DND-41 (cell line): ENCODE measurements around the gene OSBPL5.

Experiments used
- ATAC-seq: fragments of 200-7000 bp; cut with Tn5 transposase; 3 replicates; pipeline ENCODE4 v1.9.1; 2021; ENCODE audit warnings: low read depth; ENCODE audit not compliant: insufficient read depth
- DNase-seq: peaks from one replicate; pipeline ENCODE4 v3.0.0-alpha.2; 2020
- H2AFZ ChIP-seq: 2 replicates; pipeline ENCODE4 v1.6.0; 2012; ENCODE audit warnings: low read depth, low read length
- H3K27ac ChIP-seq: 2 replicates; pipeline ENCODE4 v1.5.1; 2012; ENCODE audit warnings: low read length, inconsistent platforms
- H3K27me3 ChIP-seq: fragments of 200-600 bp; sonication (generic); 2 replicates; pipeline ENCODE4 v1.6.0; 2012; ENCODE audit warnings: low read length, mild to moderate bottlenecking, inconsistent platforms; ENCODE audit not compliant: insufficient read depth, poor library complexity
- H3K36me3 ChIP-seq: 2 replicates; pipeline ENCODE4 v1.5.1; 2012; ENCODE audit warnings: low read length, inconsistent platforms; ENCODE audit not compliant: insufficient read depth
- H3K4me1 ChIP-seq: 2 replicates; pipeline ENCODE4 v1.5.1; 2012; ENCODE audit warnings: mild to moderate bottlenecking, low read length; ENCODE audit not compliant: insufficient read depth
- H3K4me2 ChIP-seq: 2 replicates; pipeline ENCODE4 v1.6.0; 2012; ENCODE audit warnings: mild to moderate bottlenecking, moderate library complexity, low read length, inconsistent platforms; ENCODE audit not compliant: insufficient read depth
- H3K4me3 ChIP-seq, 2 experiments: fragments of 200-600 bp in 1 of 2; shearing (Covaris generic) in 1 of 2; 2 replicates each; pipeline ENCODE4 v1.5.1; 2012 to 2016; ENCODE audit warnings: inconsistent platforms in 2 of 2, low read length in 2 of 2, mild to moderate bottlenecking in 2 of 2, low read depth in 1 of 2, moderate library complexity in 1 of 2
- H3K79me2 ChIP-seq: 2 replicates; pipeline ENCODE4 v1.6.0; 2012; ENCODE audit warnings: low read length, inconsistent platforms; ENCODE audit not compliant: insufficient read depth
- H3K9ac ChIP-seq: 2 replicates; pipeline ENCODE4 v1.6.0; 2012; ENCODE audit warnings: low read depth, mild to moderate bottlenecking, inconsistent platforms, low read length, moderate library complexity
- H3K9me3 ChIP-seq: 2 replicates; pipeline ENCODE4 v1.5.1; 2012; ENCODE audit warnings: low read length, moderate library complexity, mild to moderate bottlenecking, inconsistent platforms; ENCODE audit not compliant: insufficient read depth, severe bottlenecking
- H4K20me1 ChIP-seq: 2 replicates; pipeline ENCODE4 v1.6.0; 2012; ENCODE audit warnings: low read length; ENCODE audit not compliant: insufficient read depth
- EZH2 ChIP-seq: IDR thresholded peaks from 3 replicates; pipeline ENCODE4 v1.6.1; 2012; ENCODE audit warnings: borderline replicate concordance, low read depth, mild to moderate bottlenecking, moderate library complexity, low read length, inconsistent platforms; ENCODE audit not compliant: severe bottlenecking
- TF ChIP-seq, protein P1 (sequence below): IDR thresholded peaks from 2 replicates; pipeline ENCODE4 v1.5.1; 2012; ENCODE audit warnings: borderline replicate concordance, low read length, moderate library complexity, mild to moderate bottlenecking; ENCODE audit not compliant: poor library complexity, severe bottlenecking; ENCODE audit errors: extremely low read depth

OSBPL5 gene

DNA sequence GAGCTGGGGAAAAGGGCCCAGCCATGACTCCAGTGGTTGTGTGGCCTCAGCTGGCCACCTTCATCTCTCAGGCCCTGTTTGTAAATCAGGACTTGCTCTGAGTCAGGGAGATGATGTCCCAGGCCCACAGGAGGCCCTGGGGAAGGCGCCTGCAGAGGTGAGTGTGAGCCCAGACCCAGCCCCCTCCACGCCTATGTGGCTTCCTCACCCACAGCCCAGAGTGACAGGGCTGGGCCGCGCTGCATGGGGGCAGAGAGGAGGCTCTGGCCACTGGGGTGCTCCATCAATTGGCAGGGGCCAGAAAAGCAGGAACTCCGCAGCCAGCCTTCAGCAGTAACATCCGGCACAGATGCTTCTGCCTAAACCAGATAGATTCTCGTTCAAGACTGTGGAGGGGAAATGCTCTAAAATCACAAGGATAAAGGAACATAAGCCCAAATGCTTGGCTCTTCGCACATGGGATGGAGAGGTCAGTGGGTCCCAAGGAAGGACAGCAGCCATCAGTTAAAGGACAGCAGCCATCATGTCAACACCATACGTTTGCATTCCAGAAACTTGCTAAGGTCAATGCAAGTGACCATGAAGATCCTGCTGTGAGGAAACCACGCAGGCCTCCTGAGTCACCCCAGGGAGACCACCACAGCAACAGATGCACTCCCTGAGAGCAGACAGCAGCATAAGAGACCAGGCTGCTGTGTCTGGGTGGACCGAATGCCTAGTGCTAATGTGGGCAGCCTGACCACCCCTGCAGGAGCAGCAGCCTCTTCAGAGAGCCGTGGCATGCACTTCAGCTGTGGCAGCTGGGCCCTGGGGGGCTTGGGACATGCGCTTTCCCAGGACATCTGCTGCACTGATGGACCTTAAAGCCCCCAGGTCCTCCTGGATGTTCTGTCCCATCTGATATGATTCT is 28.3 kb downstream of the OSBPL5 start:
- DNase-seq: no peak
- Histone ChIP-seq H2AFZ (no peak overlapping the region), H3K27ac (peak overlapping the region; percentile 22; the same call in 1 of the 2 replicates), H3K4me1 (peaks cover 14% of the 10 kb centered on the region), H4K20me1 (peaks cover 98% of the 10 kb centered on the region), H3K9me3 (no peaks in the 10 kb centered on the region), H3K36me3 (peaks cover 37% of the 10 kb centered on the region), H3K9ac (no peak overlapping the region), H3K79me2 (peaks cover 94% of the 10 kb centered on the region), H3K27me3 (no peaks in the 10 kb centered on the region), H3K4me3 (no peak overlapping the region), H3K4me2 (no peak overlapping the region)
- no peak for ATAC-seq
- TF ChIP-seq EZH2: no peak
- TF ChIP-seq, protein P1, sequence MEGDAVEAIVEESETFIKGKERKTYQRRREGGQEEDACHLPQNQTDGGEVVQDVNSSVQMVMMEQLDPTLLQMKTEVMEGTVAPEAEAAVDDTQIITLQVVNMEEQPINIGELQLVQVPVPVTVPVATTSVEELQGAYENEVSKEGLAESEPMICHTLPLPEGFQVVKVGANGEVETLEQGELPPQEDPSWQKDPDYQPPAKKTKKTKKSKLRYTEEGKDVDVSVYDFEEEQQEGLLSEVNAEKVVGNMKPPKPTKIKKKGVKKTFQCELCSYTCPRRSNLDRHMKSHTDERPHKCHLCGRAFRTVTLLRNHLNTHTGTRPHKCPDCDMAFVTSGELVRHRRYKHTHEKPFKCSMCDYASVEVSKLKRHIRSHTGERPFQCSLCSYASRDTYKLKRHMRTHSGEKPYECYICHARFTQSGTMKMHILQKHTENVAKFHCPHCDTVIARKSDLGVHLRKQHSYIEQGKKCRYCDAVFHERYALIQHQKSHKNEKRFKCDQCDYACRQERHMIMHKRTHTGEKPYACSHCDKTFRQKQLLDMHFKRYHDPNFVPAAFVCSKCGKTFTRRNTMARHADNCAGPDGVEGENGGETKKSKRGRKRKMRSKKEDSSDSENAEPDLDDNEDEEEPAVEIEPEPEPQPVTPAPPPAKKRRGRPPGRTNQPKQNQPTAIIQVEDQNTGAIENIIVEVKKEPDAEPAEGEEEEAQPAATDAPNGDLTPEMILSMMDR: no peak

DNA sequence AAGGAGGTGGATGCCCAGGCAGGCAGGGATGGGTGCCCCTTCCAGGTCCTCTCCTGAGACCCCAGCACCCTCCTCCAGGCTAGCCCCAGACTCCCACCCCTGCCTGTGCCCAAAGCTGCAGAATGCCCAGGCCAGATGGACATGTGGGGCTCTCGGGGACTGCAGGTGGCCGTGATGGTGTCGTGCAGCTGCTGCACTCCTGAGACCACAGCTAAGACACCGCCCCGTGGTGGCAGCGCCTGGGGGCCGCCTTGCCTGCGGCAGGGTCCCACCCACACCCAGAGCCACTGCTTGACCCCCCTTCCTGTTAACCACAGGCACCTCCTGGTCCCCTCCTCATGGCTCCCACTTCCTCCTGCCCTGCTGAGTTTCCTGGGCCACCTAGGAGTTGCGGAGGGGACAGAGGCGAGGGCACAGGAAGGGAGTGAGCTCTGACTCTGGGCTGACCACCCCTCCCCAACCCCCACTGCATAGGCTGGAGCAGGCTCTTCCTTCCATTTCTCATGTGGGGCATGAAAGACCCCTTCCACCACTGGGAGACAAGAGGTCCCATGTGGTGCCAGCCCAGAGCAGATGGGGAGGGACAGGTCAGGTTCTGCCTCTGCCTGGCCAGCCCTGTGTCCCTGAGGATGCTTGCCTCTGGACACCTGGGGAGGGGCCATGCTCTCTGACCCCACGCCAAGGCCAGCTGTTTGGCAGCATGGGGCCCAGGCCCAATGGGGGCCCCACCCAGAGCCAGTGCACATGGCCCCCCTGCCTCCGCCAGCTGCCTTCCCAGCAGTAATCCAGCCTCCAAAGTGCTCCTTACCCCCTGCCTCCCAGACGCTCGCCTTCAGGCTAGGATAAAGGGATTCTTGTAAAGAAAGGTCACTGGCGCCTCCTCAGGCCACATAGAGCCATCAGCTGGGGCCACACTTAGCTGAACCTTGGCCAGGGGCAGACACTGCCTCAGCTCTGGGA is 29.3 kb downstream of the OSBPL5 start:
- H4K20me1 ChIP-seq: peaks cover 97% of the 10 kb centered on the region
- H3K27me3 ChIP-seq: no peaks in the 10 kb centered on the region
- H3K9me3 ChIP-seq: no peaks in the 10 kb centered on the region
- no peak overlapping the region for H3K4me2 ChIP-seq
- peaks cover 84% of the 10 kb centered on the region for H3K79me2 ChIP-seq
- no peak overlapping the region for H2AFZ ChIP-seq
- no peak overlapping the region for H3K9ac ChIP-seq
- ATAC-seq (peak; percentile 56), DNase-seq (peak; percentile 69)
- H3K36me3 ChIP-seq: peaks cover 41% of the 10 kb centered on the region
- H3K4me3 ChIP-seq: no peak overlapping the region
- TF ChIP-seq, protein P1: no peak
- no peak for TF ChIP-seq EZH2
- H3K27ac ChIP-seq: peak overlapping the region; percentile 55
- peaks cover 14% of the 10 kb centered on the region for H3K4me1 ChIP-seq

DNA sequence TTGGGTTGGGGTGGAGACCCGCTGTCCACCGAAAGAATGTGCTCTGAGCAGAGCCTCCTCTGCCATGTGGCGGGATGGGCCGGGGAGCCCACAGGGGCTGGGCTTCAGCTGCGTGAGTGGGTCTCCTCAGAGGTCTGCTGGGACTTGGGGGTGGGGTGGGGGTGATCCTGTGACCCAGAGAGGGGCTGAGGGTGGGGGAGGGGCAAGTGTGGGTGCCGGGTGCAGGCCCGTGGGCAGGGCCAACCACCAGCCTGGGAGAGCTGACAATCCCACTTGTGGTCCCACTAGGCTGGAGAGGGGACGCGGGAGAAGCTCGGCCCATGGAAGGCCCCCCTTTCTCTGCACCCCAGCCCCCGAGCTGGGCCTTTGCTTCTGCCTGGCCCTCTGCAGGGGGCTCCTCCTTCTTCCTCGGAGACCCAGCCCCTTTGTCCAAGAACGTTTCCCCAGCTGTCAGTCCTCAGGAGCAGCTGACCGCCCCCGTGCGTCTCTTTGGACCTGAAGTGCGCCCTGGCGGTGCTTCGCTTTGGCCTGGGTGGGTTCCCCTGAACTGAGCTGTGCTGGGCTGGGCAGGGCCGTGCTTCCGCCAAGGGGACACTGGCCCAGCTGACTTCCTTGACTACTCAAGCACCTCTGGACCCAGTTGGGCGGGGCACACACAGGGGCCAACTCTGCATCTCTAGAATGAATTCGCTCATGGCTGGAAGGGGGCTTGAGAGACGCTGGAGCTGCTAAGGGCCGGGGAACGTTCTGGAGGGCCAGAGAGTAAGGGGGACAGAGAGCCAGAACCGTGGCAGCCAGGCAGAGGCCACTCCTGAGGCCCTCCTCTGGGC is 30.2 kb downstream of the OSBPL5 start:
- H3K4me1 ChIP-seq: peaks cover 14% of the 10 kb centered on the region
- H3K9ac ChIP-seq: no peak overlapping the region
- H2AFZ ChIP-seq: no peak overlapping the region
- no peak overlapping the region for H3K4me2 ChIP-seq
- no peaks in the 10 kb centered on the region for H3K27me3 ChIP-seq
- DNase-seq (no peak), ATAC-seq (no peak)
- peak overlapping the region; percentile 55 for H3K27ac ChIP-seq
- H3K36me3 ChIP-seq: peaks cover 44% of the 10 kb centered on the region
- peaks cover 75% of the 10 kb centered on the region for H3K79me2 ChIP-seq
- no peaks in the 10 kb centered on the region for H3K9me3 ChIP-seq
- H4K20me1 ChIP-seq: peaks cover 97% of the 10 kb centered on the region
- no peak for TF ChIP-seq EZH2
- TF ChIP-seq, protein P1: no peak
- H3K4me3 ChIP-seq: no peak overlapping the region
